GM18505 (cell line): Measurements from ENCODE around the gene WDFY3.

Experiments
- ATAC-seq: cut with Tn5 transposase; IDR thresholded peaks from one replicate; pipeline ENCODE4 v1.9.1; 2021; ENCODE audit not compliant: unreplicated experiment
- POLR2A ChIP-seq: IDR thresholded peaks from 4 replicates; pipeline ENCODE4 v1.6.1; 2011; ENCODE audit warnings: borderline replicate concordance; ENCODE audit not compliant: insufficient read depth, insufficient read length; ENCODE audit errors: extremely low read depth

WDFY3 gene

GRCh38 chr4:84957514-84958420 lies 8.7 kb downstream of the WDFY3 start:
- TF ChIP-seq POLR2A: no peak
- no peak for ATAC-seq

- TF ChIP-seq POLR2A: no peak
- no peak for ATAC-seq
Observed at GRCh38 chr4:84956014-84956413, 10.5 kb downstream of the WDFY3 start.

- TF ChIP-seq POLR2A: no peak
- ATAC-seq: no peak
Observed at GRCh38 chr4:84954982-84955567, 11.4 kb downstream of the WDFY3 start.

- ATAC-seq: no peak
- TF ChIP-seq POLR2A: no peak
Observed at GRCh38 chr4:84952776-84953175, 13.7 kb downstream of the WDFY3 start.

GRCh38 chr4:84952004-84952403 lies 14.5 kb downstream of the WDFY3 start:
- no peak for ATAC-seq
- TF ChIP-seq POLR2A: no peak

GRCh38 chr4:84948056-84948455 lies 18.4 kb downstream of the WDFY3 start:
- no peak for TF ChIP-seq POLR2A
- no peak for ATAC-seq

- no peak for ATAC-seq
- no peak for TF ChIP-seq POLR2A
Observed at GRCh38 chr4:84944947-84945346, 21.5 kb downstream of the WDFY3 start.

- no peak for ATAC-seq
- no peak for TF ChIP-seq POLR2A
Observed at GRCh38 chr4:84940960-84941359, 25.5 kb downstream of the WDFY3 start.

- TF ChIP-seq POLR2A: no peak
- no peak for ATAC-seq
Observed at GRCh38 chr4:84939113-84939512, 27.4 kb downstream of the WDFY3 start.

GRCh38 chr4:84938316-84938715 lies 28.2 kb downstream of the WDFY3 start:
- ATAC-seq: no peak
- no peak for TF ChIP-seq POLR2A

- no peak for TF ChIP-seq POLR2A
- no peak for ATAC-seq
Observed at GRCh38 chr4:84937381-84937977, 29.0 kb downstream of the WDFY3 start.

GRCh38 chr4:84936123-84936522 lies 30.4 kb downstream of the WDFY3 start:
- ATAC-seq: no peak
- no peak for TF ChIP-seq POLR2A

GRCh38 chr4:84932462-84932861 lies 34.0 kb downstream of the WDFY3 start:
- no peak for TF ChIP-seq POLR2A
- no peak for ATAC-seq

- no peak for TF ChIP-seq POLR2A
- no peak for ATAC-seq
Observed at GRCh38 chr4:84931961-84932360, 34.5 kb downstream of the WDFY3 start.
